Liver (tissue), 3 donors: ENCODE data around the gene SF3B6.

Experiments used
- ATF3 ChIP-seq: IDR thresholded peaks from 2 replicates; pipeline ENCODE4 v1.6.1; 2016; ENCODE audit warnings: antibody characterized with exemption
- CTCF ChIP-seq: fragments of 150-350 bp; IDR thresholded peaks from 2 replicates; pipeline ENCODE4 v1.5.1; 2017; ENCODE audit warnings: improper control_type of control experiment, low read depth, low read length; ENCODE audit not compliant: missing input control
- HNF4A ChIP-seq, 2 donors: conservative IDR thresholded peaks; 2 replicates each; pipeline ENCODE4 v1.6.1; 2016; ENCODE audit warnings: antibody characterized with exemption in 2 of 2, mild to moderate bottlenecking in 2 of 2
- JUND ChIP-seq, 2 donors: IDR thresholded peaks; 2 replicates each; pipeline ENCODE4 v1.6.1; 2016; ENCODE audit warnings: antibody characterized with exemption in 2 of 2
- MAX ChIP-seq: IDR thresholded peaks from 2 replicates; pipeline ENCODE4 v1.6.1; 2016; ENCODE audit warnings: antibody characterized with exemption
- RAD21 ChIP-seq, 2 donors: IDR thresholded peaks; 2 replicates each; pipeline ENCODE4 v1.6.1; 2016; ENCODE audit warnings: antibody characterized with exemption in 2 of 2, mild to moderate bottlenecking in 2 of 2
- RXRA ChIP-seq, 2 donors: IDR thresholded peaks; 2 replicates each; pipeline ENCODE4 v1.6.1; 2017 to 2018; ENCODE audit warnings: antibody characterized with exemption in 2 of 2, mild to moderate bottlenecking in 1 of 2
- SP1 ChIP-seq: IDR thresholded peaks from 2 replicates; pipeline ENCODE4 v1.6.1; 2018; ENCODE audit warnings: antibody characterized with exemption, mild to moderate bottlenecking
- donor health status: healthy.
- donor health status: healthy.

GRCh38 chr2:24080701-24081100 is 4.6 kb upstream of the SF3B6 start:
- TF ChIP-seq JUND (IDR thresholded peaks at IDR 0.05), result no peak
- no peak for TF ChIP-seq CTCF
- no peak for TF ChIP-seq ATF3
- no peak for TF ChIP-seq MAX
- no peak for TF ChIP-seq SP1
- TF ChIP-seq HNF4A (conservative IDR thresholded peaks at IDR 0.05), result no peak
- no peak for TF ChIP-seq RAD21 (IDR thresholded peaks at IDR 0.05)
- no peak for TF ChIP-seq RXRA (IDR thresholded peaks at IDR 0.05)
